Measurements from ENCODE around the gene CLCN7. TPM values are rescaled to one million over a fixed set of nuclear protein-coding genes. Genes with fewer than 3 reads are reported as not detected.

Gene CLCN7
- total and polyA plus RNA-seq, 2 experiments from 2014 or later = 17.4 to 53.8 TPM

GRCh38 chr16:1514507-1514906 is 39.7 kb upstream of the CLCN7 start:
- peaks cover 10% of the 10 kb centered on the region for H3K27me3 Mint-ChIP-seq (ENCODE audit: insufficient read depth, low read depth, poor library complexity)
- H3K36me3 ChIP-seq (ENCODE audit: insufficient read depth) = no peaks in the 10 kb centered on the region
- ATAC-seq = no peak

More at GRCh38 chr16:1514507-1514906, 39.7 kb upstream of the CLCN7 start:
- H3K9me3 Mint-ChIP-seq = peaks cover 16% of the 10 kb centered on the region; the same call in 2 of the 3 replicates
- DNase-seq (ENCODE audit: low spot score) = no peak
- H3K4me2 ChIP-seq = no peak overlapping the region
- no peak overlapping the region for H3K4me3 ChIP-seq
- no peaks in the 10 kb centered on the region for H3F3A ChIP-seq (replicated peaks; ENCODE audit: low read depth)
- no peaks in the 10 kb centered on the region; the same call in 1 of the 2 replicates for H4K20me1 ChIP-seq (replicated peaks; ENCODE audit: insufficient read depth)
- peaks cover 41% of the 10 kb centered on the region for H3K36me3 Mint-ChIP-seq (ENCODE audit: low read depth)
- H3K27me3 ChIP-seq (ENCODE audit: insufficient read depth) = no peaks in the 10 kb centered on the region
- H3K27ac ChIP-seq (ENCODE audit: low read depth) = no peak overlapping the region
- no peaks in the 10 kb centered on the region for H3K4me1 Mint-ChIP-seq
- TF ChIP-seq ETS1 (IDR thresholded peaks at IDR 0.05) = no peak
- TF ChIP-seq ZNF462 (CRISPR knock-in tag; IDR thresholded peaks at IDR 0.05) = no peak
- TF ChIP-seq ZNF114 (CRISPR knock-in tag; IDR thresholded peaks at IDR 0.05) = no peak
- TF ChIP-seq NANOG (IDR thresholded peaks at IDR 0.05; ENCODE audit: borderline replicate concordance) = no peak
- no peak for TF ChIP-seq EZH2 (IDR thresholded peaks at IDR 0.05; ENCODE audit: low read depth, unreplicated experiment)
- no peak for TF ChIP-seq REST (IDR thresholded peaks at IDR 0.05; ENCODE audit: unreplicated experiment)
- TF ChIP-seq POLR2AphosphoS5 (IDR thresholded peaks at IDR 0.05; ENCODE audit: low read depth) = no peak
- no peak for TF ChIP-seq STAT1 (IDR thresholded peaks at IDR 0.05; ENCODE audit: unreplicated experiment)
- no peak for TF ChIP-seq JUNB (IDR thresholded peaks at IDR 0.05; ENCODE audit: unreplicated experiment)
- TF ChIP-seq CTCF (conservative IDR thresholded peaks at IDR 0.05; ENCODE audit: low read depth in 2 of 2) = no peak
- TF ChIP-seq EZH2phosphoT487 (IDR thresholded peaks at IDR 0.05; ENCODE audit: unreplicated experiment) = no peak
- no peak for TF ChIP-seq CREB1 (CRISPR knock-in tag; IDR thresholded peaks at IDR 0.05; ENCODE audit: low read depth)
- no peak overlapping the region for H3K27ac Mint-ChIP-seq
- H3K4me1 ChIP-seq (ENCODE audit: insufficient read depth) = no peaks in the 10 kb centered on the region
- H3K9me2 ChIP-seq (ENCODE audit: insufficient read depth) = no peaks in the 10 kb centered on the region
- no peak overlapping the region for H2AFZ ChIP-seq
- H3K4me3 Mint-ChIP-seq = no peak overlapping the region
- no peaks in the 10 kb centered on the region for H3K79me2 ChIP-seq (replicated peaks; ENCODE audit: insufficient read depth)

All from GM23338 (cell line).